ENCODE results near the gene MMADHC. TPM values are rescaled to one million over a fixed set of nuclear protein-coding genes. Genes with fewer than 3 reads are reported as not detected.

MMADHC gene
- total and polyA plus RNA-seq, 9 of the 15 experiments (the other 6 are each of a cell fraction or from before 2014, with no cell fraction given), result 187 to 850 (median 271) TPM

GRCh38 chr2:149572102-149572953 lies 15.2 kb downstream of the MMADHC start:
- 0 out of 3 replicates have a peak, but pooled peaks cover 3% of the 10 kb centered on the region for H3K79me2 ChIP-seq (ENCODE audit: control insufficient read depth, insufficient read depth, low read length)
- no peaks in the 10 kb centered on the region for H3K27me3 ChIP-seq (ENCODE audit: control insufficient read depth in 2 of 2, insufficient read depth in 2 of 2, low read length in 2 of 2)
- in situ Hi-C loops (cut with MboI), result loop anchor here (25.0 kb wide), 1 partner anchor 910 kb away; no protein-coding TSS in a partner anchor
- CTCF ChIA-PET (ENCODE audit: low intra/inter-chr PET ratio), result no interaction called here
- no peak for TF ChIP-seq ZNF431 (CRISPR knock-in tag; IDR thresholded peaks at IDR 0.05)
- TF ChIP-seq ZNF174 (CRISPR knock-in tag; IDR thresholded peaks at IDR 0.05), result no peak
- TF ChIP-seq ELK1 (CRISPR knock-in tag; IDR thresholded peaks at IDR 0.05), result no peak
- TF ChIP-seq ARID2 (IDR thresholded peaks at IDR 0.05), result no peak
- TF ChIP-seq ZFP1 (CRISPR knock-in tag; IDR thresholded peaks at IDR 0.05), result no peak
- TF ChIP-seq ZNF232 (CRISPR knock-in tag; IDR thresholded peaks at IDR 0.05), result no peak
- no peak for TF ChIP-seq ZSCAN32 (CRISPR knock-in tag; IDR thresholded peaks at IDR 0.05)
- no peak for TF ChIP-seq CTCF (IDR thresholded peaks at IDR 0.05 in 2 of 3, conservative IDR thresholded peaks at IDR 0.05 in 1 of 3; ENCODE audit: insufficient read depth in 2 of 3, low read depth in 1 of 3, low read length in 3 of 3)
- TF ChIP-seq DNMT1 (IDR thresholded peaks at IDR 0.05), result no peak
- no peak for TF ChIP-seq GABPB2 (CRISPR knock-in tag; conservative IDR thresholded peaks at IDR 0.05)
- TF ChIP-seq CAMTA2 (CRISPR knock-in tag; conservative IDR thresholded peaks at IDR 0.05), result no peak
- no peak overlapping the region for H2AFZ ChIP-seq (ENCODE audit: low read depth, low read length)
- no peak overlapping the region for H3K27ac ChIP-seq (ENCODE audit: extremely low read depth, low read depth, low read length)
- FAIRE-seq, result no peak
- intact Hi-C loops (cut with micrococcal nuclease), result no loop called here
- no peak overlapping the region for H3K4me2 ChIP-seq (ENCODE audit: insufficient read depth, low read length)
- 93% methylated on average over 4 of the region's 6 CpGs for WGBS (ENCODE audit: insufficient coverage, low coverage, missing lambda C conversion rate)
- no peak for DNase-seq (ENCODE audit: extremely low read depth in 1 of 4, low spot score in 3 of 4)
- peaks cover 96% of the 10 kb centered on the region for H3K36me3 ChIP-seq (ENCODE audit: control insufficient read depth, insufficient read depth, low read length)
- no peak; the same call in 1 of the 3 replicates for ATAC-seq
- no peaks in the 10 kb centered on the region for H4K20me1 ChIP-seq (replicated peaks; ENCODE audit: control insufficient read depth, insufficient read depth, low read length)
- H3K9ac ChIP-seq (ENCODE audit: insufficient read depth in 1 of 2, low read depth in 2 of 2, low read length in 2 of 2), result no peak overlapping the region
- H3K4me1 ChIP-seq (replicated peaks in 1 of 2; ENCODE audit: control insufficient read depth in 2 of 2, insufficient read depth in 2 of 2, low read length in 2 of 2), result no peaks in the 10 kb centered on the region
- H3K9me3 ChIP-seq (replicated peaks; ENCODE audit: control insufficient read depth, insufficient read depth, low read depth, low read length), result no peaks in the 10 kb centered on the region
- BruUV-seq (replicated peaks), result no TSS peak
- no peaks in the 10 kb centered on the region for H3K9me1 ChIP-seq (ENCODE audit: control insufficient read depth, insufficient read depth, low read length)
- POLR2A ChIA-PET, result interaction anchor here (0.6 to 3.2 kb wide), 3 partner anchors 14 to 535 kb away, joined by 3 to 18 read pairs (median 4); partner anchors contain the start of gene MMADHC
- no peak overlapping the region for H3K4me3 ChIP-seq

All from K562 (cell line).